ENCODE results near the gene EZH1. TPM values are rescaled to one million over a fixed set of nuclear protein-coding genes. Genes with fewer than 3 reads are reported as not detected.
A peak's percentile ranks its signal among the peaks of the same experiment; 100 is the strongest.

EZH1 gene
- total RNA-seq, 1 experiment from 2014 or later: 17.7 TPM

- Histone ChIP-seq H3K27me3 (ENCODE audit: control insufficient read depth, insufficient read depth, low read length) (no peaks in the 10 kb centered on the region), H3K9me3 (ENCODE audit: control insufficient read depth, insufficient read depth, low read depth, low read length) (no peaks in the 10 kb centered on the region), H3K36me3 (ENCODE audit: control insufficient read depth, insufficient read depth, low read length) (no peaks in the 10 kb centered on the region), H3K4me1 (ENCODE audit: control insufficient read depth, insufficient read depth, low read length) (no peaks in the 10 kb centered on the region), H3K27ac (ENCODE audit: low read length) (no peak overlapping the region), H3K4me3 (ENCODE audit: low read depth in 2 of 2, low read length in 2 of 2) (peak overlapping the region; percentile 26 to 28; a peak in 2 of 4 replicates)
- DNase-seq (ENCODE audit: low read depth, low spot score): no peak
- POLR2A ChIA-PET: no interaction called here
- ATAC-seq: no peak
- intact Hi-C loops (cut with micrococcal nuclease; ENCODE audit: unreplicated experiment) (no loop called here), in situ Hi-C loops (cut with HindIII; ENCODE audit: low pct_unique_long_range_greater_than_20kb, low sequenced_read_pairs) (no loop called here)
- TF ChIP-seq POLR2AphosphoS5 (IDR thresholded peaks at IDR 0.05; ENCODE audit: low read depth, low read length) (no peak), TCF7L2 (IDR thresholded peaks at IDR 0.05; ENCODE audit: low read depth, low read length) (no peak), REST (IDR thresholded peaks at IDR 0.05; ENCODE audit: insufficient read depth in 1 of 2, low read depth in 2 of 2, low read length in 1 of 2) (no peak)
- no TSS peak for BruUV-seq (replicated peaks)
- CTCF ChIA-PET: no interaction called here
These were observed 16.8 kb upstream of the EZH1 start for GRCh38 chr17:42761638-42762037.

GRCh38 chr17:42760652-42761581 lies 16.1 kb upstream of the EZH1 start, which contains the start of gene RAMP2:
Gene RAMP2 (plus strand): TSS chr17:42761227. CDS start chr17:42761262, 35 bp downstream.
- Histone ChIP-seq H3K27me3 (ENCODE audit: control insufficient read depth, insufficient read depth, low read length) (no peaks in the 10 kb centered on the region), H3K9me3 (ENCODE audit: control insufficient read depth, insufficient read depth, low read depth, low read length) (no peaks in the 10 kb centered on the region), H3K36me3 (ENCODE audit: control insufficient read depth, insufficient read depth, low read length) (no peaks in the 10 kb centered on the region), H3K4me3 (ENCODE audit: low read depth in 2 of 2, low read length in 2 of 2) (peak within 1 kb of the TSS; percentile 26 to 28; a peak in 3 of 4 replicates), H3K27ac (ENCODE audit: low read length) (no peak within 1 kb of the TSS), H3K4me1 (ENCODE audit: control insufficient read depth, insufficient read depth, low read length) (no peaks in the 10 kb centered on the region)
- TF ChIP-seq POLR2AphosphoS5 (IDR thresholded peaks at IDR 0.05; ENCODE audit: low read depth, low read length) (no peak), REST (IDR thresholded peaks at IDR 0.05; ENCODE audit: insufficient read depth in 1 of 2, low read depth in 2 of 2, low read length in 1 of 2) (peak; percentile 61 to 74), CTCF (IDR thresholded peaks at IDR 0.05) (no peak), TCF7L2 (IDR thresholded peaks at IDR 0.05; ENCODE audit: low read depth, low read length) (no peak), SIN3A (IDR thresholded peaks at IDR 0.05; ENCODE audit: borderline replicate concordance, insufficient read depth, low read depth, low read length) (no peak)
- ATAC-seq: peak; percentile 58
- in situ Hi-C loops (cut with HindIII; ENCODE audit: low pct_unique_long_range_greater_than_20kb, low sequenced_read_pairs): no loop called here
- POLR2A ChIA-PET: interaction anchor here (1.0 kb wide), 1 partner anchor 12 kb away, joined by 5 read pairs; the partner anchor contains the start of gene VPS25
- no peak for DNase-seq (ENCODE audit: low read depth, low spot score)
- intact Hi-C loops (cut with micrococcal nuclease; ENCODE audit: unreplicated experiment): no loop called here
- no TSS peak for BruUV-seq (replicated peaks)
- CTCF ChIA-PET: no interaction called here
